A673 (cell line): ENCODE results near the gene SLC5A4. TPM values are rescaled to one million over a fixed set of nuclear protein-coding genes. Genes with fewer than 3 reads are reported as not detected.
"Not testable (repeated sequence)": the region's sequence is repeated elsewhere in the genome, so short reads cannot be mapped to it uniquely, and the experiment has no call there.

Source experiments
- BruUV-seq: library from RNA; stranded (reverse); fragments of 400-500 nt; replicated peaks from 2 replicates; lab custom pipeline; 2021; lab: Mats Ljungman, UMichigan
- CTCF ChIA-PET: fragments of 300-600 bp; sonication (Branson Sonifier 250); formaldehyde crosslinking; loops from one replicate; lab custom pipeline; 2022; ENCODE audit warnings: antibody characterized with exemption; lab: Charles Lee
- POLR2A ChIA-PET: fragments of 300-600 bp; sonication (Branson Sonifier 250); formaldehyde crosslinking; loops from one replicate; lab custom pipeline; 2022; ENCODE audit warnings: antibody characterized with exemption; ENCODE audit not compliant: low non-redundant PET; lab: Charles Lee
- DNase-seq: peaks from one replicate; pipeline ENCODE4 v3.0.0-alpha.2; 2015; ENCODE audit warnings: low spot score
- H3K27ac ChIP-seq: fragments of 200-600 bp; sonication (generic); 2 replicates; pipeline ENCODE4 v1.5.1; 2016; ENCODE audit warnings: mixed run types, low read depth, mild to moderate bottlenecking, mixed read lengths, antibody characterized with exemption, low read length; ENCODE audit not compliant: poor library complexity, severe bottlenecking
- H3K27me3 ChIP-seq: fragments of 200-600 bp; sonication (generic); replicated peaks from 2 replicates; pipeline ENCODE4 v1.6.1; 2017; ENCODE audit warnings: mixed run types, low read depth, mild to moderate bottlenecking, mixed read lengths, antibody characterized with exemption, low read length; ENCODE audit not compliant: insufficient read depth, poor library complexity
- H3K36me3 ChIP-seq: fragments of 200-600 bp; sonication (generic); 2 replicates; pipeline ENCODE4 v1.6.1; 2016; ENCODE audit warnings: mixed run types, mild to moderate bottlenecking, mixed read lengths, antibody characterized with exemption, low read length; ENCODE audit not compliant: insufficient read depth, poor library complexity, severe bottlenecking
- H3K4me1 ChIP-seq: fragments of 200-600 bp; sonication (generic); 2 replicates; pipeline ENCODE4 v1.6.1; 2017; ENCODE audit warnings: mixed run types, mild to moderate bottlenecking, mixed read lengths, antibody characterized with exemption, low read length; ENCODE audit not compliant: insufficient read depth, poor library complexity, severe bottlenecking
- H3K4me3 ChIP-seq: fragments of 200-600 bp; sonication (generic); 2 replicates; pipeline ENCODE4 v1.5.1; 2016; ENCODE audit warnings: low read depth, mixed run types, mild to moderate bottlenecking, mixed read lengths, low read length; ENCODE audit not compliant: poor library complexity, severe bottlenecking
- H3K9me3 ChIP-seq: fragments of 200-600 bp; sonication (generic); 2 replicates; pipeline ENCODE4 v1.6.1; 2016; ENCODE audit warnings: mixed run types, low read depth, mild to moderate bottlenecking, mixed read lengths, antibody characterized with exemption, low read length; ENCODE audit not compliant: poor library complexity, severe bottlenecking
- EZH2 ChIP-seq: fragments of 200-600 bp; sonication (generic); IDR thresholded peaks from 2 replicates; pipeline ENCODE4 v1.6.1; 2017; ENCODE audit warnings: borderline replicate concordance, low read depth, mild to moderate bottlenecking, mixed read lengths, antibody characterized with exemption, low read length; ENCODE audit not compliant: poor library complexity, severe bottlenecking
- intact Hi-C: fragments of 100-400 bp; cut with micrococcal nuclease; formaldehyde crosslinking; loops from one replicate; pipeline ENCODE4 v1.10.0; 2022; ENCODE audit not compliant: unreplicated experiment
- total RNA-seq: library from RNA; stranded (reverse); gene quantifications from 2 replicates; pipeline ENCODE4 v1.2.3, GENCODE V29; 2021
- TF ChIP-seq, protein P1 (sequence below): fragments of 300-800, 200-600 bp; sonication (generic); conservative IDR thresholded peaks from 2 replicates; pipeline ENCODE4 v1.5.1; 2017; ENCODE audit warnings: low read depth, mild to moderate bottlenecking, antibody characterized with exemption, low read length, moderate library complexity, mixed read lengths

SLC5A4 gene
- total RNA-seq, 1 experiment from 2014 or later, result 0.19 TPM

DNA sequence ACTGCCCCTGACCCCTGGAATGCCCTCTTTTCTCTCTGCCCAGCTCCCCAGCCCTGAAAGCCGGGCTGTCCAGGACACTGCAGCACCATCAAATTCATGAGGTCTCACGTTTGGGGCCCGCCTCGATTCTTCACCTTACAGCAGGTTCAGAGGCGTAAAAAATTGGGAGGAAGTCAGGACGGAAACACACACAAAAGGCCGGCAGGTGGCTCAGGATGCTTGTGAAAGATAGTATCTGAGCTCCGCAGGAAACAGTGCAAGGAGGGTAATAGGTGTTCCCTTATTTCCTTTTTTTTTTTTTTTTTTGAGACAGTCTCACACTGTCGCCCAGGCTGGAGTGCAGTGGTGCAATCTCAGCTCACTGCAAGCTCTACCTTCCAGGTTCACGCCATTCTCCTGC lies 54.4 kb downstream of the SLC5A4 start:
- no peak for TF ChIP-seq EZH2
- TF ChIP-seq, protein P1, sequence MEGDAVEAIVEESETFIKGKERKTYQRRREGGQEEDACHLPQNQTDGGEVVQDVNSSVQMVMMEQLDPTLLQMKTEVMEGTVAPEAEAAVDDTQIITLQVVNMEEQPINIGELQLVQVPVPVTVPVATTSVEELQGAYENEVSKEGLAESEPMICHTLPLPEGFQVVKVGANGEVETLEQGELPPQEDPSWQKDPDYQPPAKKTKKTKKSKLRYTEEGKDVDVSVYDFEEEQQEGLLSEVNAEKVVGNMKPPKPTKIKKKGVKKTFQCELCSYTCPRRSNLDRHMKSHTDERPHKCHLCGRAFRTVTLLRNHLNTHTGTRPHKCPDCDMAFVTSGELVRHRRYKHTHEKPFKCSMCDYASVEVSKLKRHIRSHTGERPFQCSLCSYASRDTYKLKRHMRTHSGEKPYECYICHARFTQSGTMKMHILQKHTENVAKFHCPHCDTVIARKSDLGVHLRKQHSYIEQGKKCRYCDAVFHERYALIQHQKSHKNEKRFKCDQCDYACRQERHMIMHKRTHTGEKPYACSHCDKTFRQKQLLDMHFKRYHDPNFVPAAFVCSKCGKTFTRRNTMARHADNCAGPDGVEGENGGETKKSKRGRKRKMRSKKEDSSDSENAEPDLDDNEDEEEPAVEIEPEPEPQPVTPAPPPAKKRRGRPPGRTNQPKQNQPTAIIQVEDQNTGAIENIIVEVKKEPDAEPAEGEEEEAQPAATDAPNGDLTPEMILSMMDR, result no peak
- intact Hi-C loops, result loop anchor here (5.0 to 10.0 kb wide), 2 partner anchors 226 to 272 kb away; partner anchors contain the start of gene FBXO7
- no TSS peak for BruUV-seq
- peaks cover 4% of the 10 kb centered on the region for H3K4me1 ChIP-seq
- no peak overlapping the region for H3K27ac ChIP-seq
- no peak for DNase-seq
- ChIA-PET POLR2A (no interaction called here), CTCF (interaction anchor here (0.6 kb wide), 1 partner anchor 60 kb away, joined by 4 read pairs; no protein-coding TSS in a partner anchor)
- no peaks in the 10 kb centered on the region for H3K9me3 ChIP-seq
- no peak overlapping the region for H3K4me3 ChIP-seq
- H3K36me3 ChIP-seq, result no peaks in the 10 kb centered on the region
- peaks cover 34% of the 10 kb centered on the region for H3K27me3 ChIP-seq

GRCh38 chr22:32199961-32200360 lies 55.2 kb downstream of the SLC5A4 start:
- no peaks in the 10 kb centered on the region for H3K9me3 ChIP-seq
- BruUV-seq, result no TSS peak
- intact Hi-C loops, result loop anchor here (5.0 to 10.0 kb wide), 2 partner anchors 225 to 272 kb away; partner anchors contain the start of gene FBXO7
- H3K4me3 ChIP-seq, result no peak overlapping the region
- ChIA-PET POLR2A (no interaction called here), CTCF (no interaction called here)
- peaks cover 41% of the 10 kb centered on the region for H3K27me3 ChIP-seq
- TF ChIP-seq, protein P1, result no peak
- no peaks in the 10 kb centered on the region for H3K36me3 ChIP-seq
- no peak for DNase-seq
- H3K4me1 ChIP-seq, result no peaks in the 10 kb centered on the region
- no peak overlapping the region for H3K27ac ChIP-seq

DNA sequence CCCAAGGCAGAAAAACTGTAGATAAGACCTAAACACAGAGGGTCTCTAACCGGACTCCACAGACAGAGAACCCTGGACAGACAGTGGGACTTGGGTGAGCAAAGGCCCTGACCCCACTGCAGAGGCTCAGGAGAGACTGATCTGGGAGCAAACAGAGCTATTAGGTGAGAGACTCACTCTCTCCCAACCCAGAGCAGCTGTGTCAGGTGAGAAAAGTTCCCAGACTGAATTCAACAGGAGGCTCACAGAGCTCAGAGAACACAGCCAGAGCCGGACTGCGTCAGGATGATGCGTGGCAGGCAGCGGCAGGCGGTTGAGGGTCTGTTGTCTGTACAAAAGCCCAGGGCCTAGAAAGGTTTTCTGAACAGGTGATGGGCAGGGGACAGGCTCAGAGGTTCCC lies 55.8 kb downstream of the SLC5A4 start:
- intact Hi-C loops, result no loop called here
- BruUV-seq, result no TSS peak
- no peak overlapping the region for H3K4me3 ChIP-seq
- ChIA-PET POLR2A (no interaction called here), CTCF (no interaction called here)
- H3K9me3 ChIP-seq, result no peaks in the 10 kb centered on the region
- DNase-seq, result no peak
- no peak for TF ChIP-seq EZH2
- H3K4me1 ChIP-seq, result no peaks in the 10 kb centered on the region
- peaks cover 47% of the 10 kb centered on the region for H3K27me3 ChIP-seq
- H3K27ac ChIP-seq, result no peak overlapping the region
- no peaks in the 10 kb centered on the region for H3K36me3 ChIP-seq

DNA sequence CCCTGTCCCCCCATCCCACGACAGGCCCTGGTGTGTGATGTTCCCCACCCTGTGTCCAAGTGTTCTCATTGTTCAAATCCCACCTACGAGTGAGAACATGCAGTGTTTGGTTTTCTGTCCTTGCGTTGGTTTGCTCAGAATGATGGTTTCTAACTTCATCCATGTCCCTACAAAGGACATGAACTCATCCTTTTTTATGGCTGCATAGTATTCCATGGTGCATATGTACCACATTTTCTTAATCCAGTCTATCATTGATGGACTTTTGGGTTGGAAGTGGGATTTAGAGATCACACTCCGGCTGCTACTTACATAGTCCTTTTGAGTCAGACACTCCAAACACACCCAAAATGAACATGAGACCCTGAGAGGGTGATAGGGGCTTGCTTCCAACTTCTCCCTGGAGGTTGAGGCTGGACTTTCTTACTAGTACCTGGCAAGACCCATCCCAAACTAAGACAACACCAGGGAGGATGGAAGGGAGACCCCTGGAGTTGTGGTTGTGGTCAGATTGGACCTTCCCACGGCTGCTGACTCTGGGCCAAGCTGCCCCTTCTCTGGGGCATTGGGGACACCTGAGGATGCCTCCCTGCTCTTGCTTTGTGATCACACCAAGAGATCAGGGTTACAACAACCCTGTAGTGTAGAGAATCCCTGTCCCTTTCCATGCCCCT lies 57.5 kb downstream of the SLC5A4 start:
- H3K27ac ChIP-seq, H3K4me1 ChIP-seq, H3K4me3 ChIP-seq, CTCF ChIA-PET, POLR2A ChIA-PET, intact Hi-C loops, H3K9me3 ChIP-seq, H3K36me3 ChIP-seq, BruUV-seq, DNase-seq: not testable (repeated sequence)
- H3K27me3 ChIP-seq, result peaks cover 39% of the 10 kb centered on the region

DNA sequence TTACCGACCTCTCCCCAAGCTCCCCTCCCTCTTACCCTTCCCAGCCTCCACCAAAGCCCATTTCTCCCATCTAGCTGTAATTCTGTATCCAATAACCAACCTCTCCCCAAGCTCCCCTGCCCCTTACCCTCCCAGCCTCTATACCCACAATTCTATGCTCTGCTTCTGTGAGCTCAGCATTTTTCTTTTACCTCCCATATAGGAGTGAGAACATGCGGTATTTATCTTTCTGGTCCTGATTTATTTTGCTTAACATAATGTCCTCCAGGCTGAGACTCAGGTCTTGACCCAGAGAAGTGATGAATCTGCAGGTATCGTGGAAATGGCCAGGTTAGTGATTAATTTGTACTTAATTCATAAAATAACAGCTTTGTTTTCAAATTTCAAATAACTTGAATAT lies 59.2 kb downstream of the SLC5A4 start:
- H3K4me1 ChIP-seq, H3K4me3 ChIP-seq, H3K27ac ChIP-seq, H3K36me3 ChIP-seq, BruUV-seq, DNase-seq, intact Hi-C loops, H3K9me3 ChIP-seq, POLR2A ChIA-PET: not testable (repeated sequence)
- H3K27me3 ChIP-seq, result peaks cover 34% of the 10 kb centered on the region
- CTCF ChIA-PET, result interaction anchor here (0.6 kb wide), 1 partner anchor 409 kb away, joined by 6 read pairs; no protein-coding TSS in a partner anchor

- H3K27ac ChIP-seq, H3K9me3 ChIP-seq, DNase-seq, CTCF ChIA-PET, H3K4me1 ChIP-seq, H3K36me3 ChIP-seq, intact Hi-C loops, POLR2A ChIA-PET, H3K4me3 ChIP-seq, BruUV-seq: not testable (repeated sequence)
- H3K27me3 ChIP-seq, result peaks cover 44% of the 10 kb centered on the region
Measured at GRCh38 chr22:32193346-32193745, 61.8 kb downstream of the SLC5A4 start.
